ENCODE data around the gene ZNF503. TPM values are rescaled to one million over a fixed set of nuclear protein-coding genes. Genes with fewer than 3 reads are reported as not detected.

The ZNF503 gene
- total and polyA plus RNA-seq, 2 experiments from 2014 or later, result 0.21 TPM; not detected in 1

GRCh38 chr10:75400163-75400770 is 1.3 kb downstream of the ZNF503 start:
- Histone ChIP-seq H4K20me1 (replicated peaks; ENCODE audit: insufficient read depth) (peaks cover 8% of the 10 kb centered on the region), H3K27me3 (ENCODE audit: insufficient read depth) (peaks cover 98% of the 10 kb centered on the region), H3K9me2 (ENCODE audit: insufficient read depth) (no peaks in the 10 kb centered on the region), H3K4me1 (ENCODE audit: insufficient read depth) (peaks cover 41% of the 10 kb centered on the region), H3K36me3 (ENCODE audit: insufficient read depth) (no peaks in the 10 kb centered on the region), H3K4me2 (peak overlapping the region; percentile 85), H3K4me3 (peak overlapping the region; percentile 65), H3K79me2 (replicated peaks; ENCODE audit: insufficient read depth) (no peaks in the 10 kb centered on the region), H3K27ac (ENCODE audit: low read depth) (no peak overlapping the region), H3F3A (replicated peaks; ENCODE audit: low read depth) (peaks cover 14% of the 10 kb centered on the region; the same call in 1 of the 2 replicates), H2AFZ (peak overlapping the region; percentile 93; the same call in 1 of the 2 replicates)
- Mint-ChIP-seq H3K9me3 (no peaks in the 10 kb centered on the region; the same call in 2 of the 3 replicates), H3K27me3 (ENCODE audit: insufficient read depth, low read depth, poor library complexity) (peaks cover 96% of the 10 kb centered on the region), H3K4me3 (peak overlapping the region; percentile 70), H3K27ac (no peak overlapping the region), H3K36me3 (ENCODE audit: low read depth) (no peaks in the 10 kb centered on the region), H3K4me1 (peaks cover 19% of the 10 kb centered on the region)
- ATAC-seq (no peak), DNase-seq (ENCODE audit: low spot score) (no peak)
- peak; percentile 88 for TF ChIP-seq EZH2 (IDR thresholded peaks at IDR 0.05; ENCODE audit: low read depth, unreplicated experiment)
- TF ChIP-seq ZNF114 (CRISPR knock-in tag; IDR thresholded peaks at IDR 0.05), result no peak
- TF ChIP-seq EZH2phosphoT487 (IDR thresholded peaks at IDR 0.05; ENCODE audit: unreplicated experiment), result peak; percentile 27

GRCh38 chr10:75399461-75400162 is 2.0 kb downstream of the ZNF503 start:
- peaks cover 14% of the 10 kb centered on the region; the same call in 1 of the 2 replicates for H3F3A ChIP-seq (replicated peaks; ENCODE audit: low read depth)
- Mint-ChIP-seq H3K4me1 (peaks cover 24% of the 10 kb centered on the region), H3K9me3 (peaks cover 3% of the 10 kb centered on the region; the same call in 2 of the 3 replicates), H3K36me3 (ENCODE audit: low read depth) (peaks cover 2% of the 10 kb centered on the region; the same call in 1 of the 3 replicates), H3K4me3 (peak overlapping the region; percentile 70), H3K27me3 (ENCODE audit: insufficient read depth, low read depth, poor library complexity) (peaks cover 96% of the 10 kb centered on the region), H3K27ac (no peak overlapping the region)
- peak overlapping the region; percentile 69 for H2AFZ ChIP-seq
- H3K27me3 ChIP-seq (ENCODE audit: insufficient read depth), result peaks cover 98% of the 10 kb centered on the region
- no peaks in the 10 kb centered on the region for H3K36me3 ChIP-seq (ENCODE audit: insufficient read depth)
- peak; percentile 8 for ATAC-seq
- H3K4me2 ChIP-seq, result peak overlapping the region; percentile 85
- peaks cover 8% of the 10 kb centered on the region for H4K20me1 ChIP-seq (replicated peaks; ENCODE audit: insufficient read depth)
- H3K79me2 ChIP-seq (replicated peaks; ENCODE audit: insufficient read depth), result no peaks in the 10 kb centered on the region
- TF ChIP-seq EZH2 (IDR thresholded peaks at IDR 0.05; ENCODE audit: low read depth, unreplicated experiment), result peak; percentile 75
- no peak for TF ChIP-seq STAT1 (IDR thresholded peaks at IDR 0.05; ENCODE audit: unreplicated experiment)
- peak; percentile 19 to 64; a peak in 2 of 4 replicates for TF ChIP-seq CTCF (conservative IDR thresholded peaks at IDR 0.05; ENCODE audit: low read depth in 2 of 2)
- H3K4me3 ChIP-seq, result peak overlapping the region; percentile 65
- H3K27ac ChIP-seq (ENCODE audit: low read depth), result no peak overlapping the region
- peaks cover 35% of the 10 kb centered on the region for H3K4me1 ChIP-seq (ENCODE audit: insufficient read depth)
- peak; percentile 82 for DNase-seq (ENCODE audit: low spot score)
- H3K9me2 ChIP-seq (ENCODE audit: insufficient read depth), result no peaks in the 10 kb centered on the region
